Stimulated activated CD4-positive, alpha-beta T cell treated with anti-CD3 and anti-CD28 coated beads, Interleukin-12 subunit alpha, Interleukin-12 subunit beta, amount 100 ng/mL, for 24 hours (primary cell): ENCODE results near the gene TMEM156.
"Not testable (repeated sequence)": the region's sequence is repeated elsewhere in the genome, so short reads cannot be mapped to it uniquely, and the experiment has no call there.

Experiments used
- DNase-seq, 2 experiments: peaks; one replicate each; pipeline ENCODE4 v3.0.0-alpha.2; 2020; ENCODE audit warnings: low read depth in 2 of 2

The TMEM156 gene

GRCh38 chr4:38989487-38989886 is 42.7 kb downstream of the TMEM156 start:
- no peak for DNase-seq

GRCh38 chr4:38988353-38988752 is 43.9 kb downstream of the TMEM156 start:
- not testable (repeated sequence) for DNase-seq

GRCh38 chr4:38987491-38987890 is 44.7 kb downstream of the TMEM156 start:
- no peak for DNase-seq

- no peak for DNase-seq
Observed at GRCh38 chr4:38985410-38986100, 46.7 kb downstream of the TMEM156 start.

- DNase-seq, result no peak
Observed at GRCh38 chr4:38983787-38984598, 48.2 kb downstream of the TMEM156 start.

GRCh38 chr4:38983291-38983690 is 48.9 kb downstream of the TMEM156 start:
- DNase-seq, result no peak

- DNase-seq, result no peak
Observed at GRCh38 chr4:38982361-38983095, 49.7 kb downstream of the TMEM156 start.

GRCh38 chr4:38980903-38981676 is 51.1 kb downstream of the TMEM156 start:
- DNase-seq, result no peak

GRCh38 chr4:38979511-38980230 is 52.5 kb downstream of the TMEM156 start:
- no peak for DNase-seq

- no peak for DNase-seq
Observed at GRCh38 chr4:38979081-38979480, 53.1 kb downstream of the TMEM156 start.

GRCh38 chr4:38976308-38976707 is 55.9 kb downstream of the TMEM156 start:
- DNase-seq, result no peak

GRCh38 chr4:38968668-38969067 is 63.5 kb downstream of the TMEM156 start:
- no peak for DNase-seq

- DNase-seq, result no peak
Observed at GRCh38 chr4:38967260-38968095, 64.7 kb downstream of the TMEM156 start.

- no peak for DNase-seq
Observed at GRCh38 chr4:38965866-38966265, 66.3 kb downstream of the TMEM156 start.

- no peak for DNase-seq
Observed at GRCh38 chr4:38964942-38965775, 67.0 kb downstream of the TMEM156 start.

- DNase-seq, result not testable (repeated sequence)
Observed at GRCh38 chr4:38959248-38959647, 73.0 kb downstream of the TMEM156 start.

- DNase-seq, result no peak
Observed at GRCh38 chr4:38958453-38959190, 73.6 kb downstream of the TMEM156 start.

- no peak for DNase-seq
Observed at GRCh38 chr4:38957893-38958292, 74.3 kb downstream of the TMEM156 start.
